Spleen (tissue), 11 donors: ENCODE results near the gene MGAT5. TPM values are rescaled to one million over a fixed set of nuclear protein-coding genes. Genes with fewer than 3 reads are reported as not detected.

ENCODE experiments used
- DNase-seq: peaks from one replicate; pipeline ENCODE4 v3.0.0-alpha.2; 2020
- H3K27ac ChIP-seq, 8 donors: fragments of 200-600 bp; sonication (generic) in 7 of 8; 1 replicate in 4 of 8; 2 replicates in 4 of 8; pipeline versions ENCODE4 v1.5.0 to v1.8.0; 2016 to 2021; ENCODE audit warnings: inconsistent platforms in 4 of 8, mild to moderate bottlenecking in 4 of 8, moderate library complexity in 1 of 8
- H3K27me3 ChIP-seq, 7 donors: fragments of 200-600 bp; sonication (generic) in 6 of 7; replicated peaks in 1 of 7; 1 replicate in 4 of 7; 2 replicates in 3 of 7; pipeline versions ENCODE4 v1.5.0 to v1.8.0; 2016 to 2021; ENCODE audit warnings: inconsistent platforms in 3 of 7, mild to moderate bottlenecking in 1 of 7
- H3K36me3 ChIP-seq, 6 donors: fragments of 200-600 bp; sonication (generic) in 5 of 6; 1 replicate in 4 of 6; 2 replicates in 2 of 6; pipeline versions ENCODE4 v1.5.0 to v1.8.0; 2016 to 2021; ENCODE audit warnings: inconsistent platforms in 2 of 6
- H3K4me1 ChIP-seq, 6 donors: fragments of 200-600 bp; sonication (generic) in 5 of 6; 1 replicate in 3 of 6; 2 replicates in 3 of 6; pipeline versions ENCODE4 v1.5.0 to v1.8.0; 2016 to 2021; ENCODE audit warnings: inconsistent platforms in 3 of 6
- H3K4me3 ChIP-seq, 8 donors: fragments of 200-600 bp; sonication (generic) in 7 of 8; 1 replicate in 4 of 8; 2 replicates in 4 of 8; pipeline versions ENCODE4 v1.5.0 to v1.8.0; 2016 to 2021; ENCODE audit warnings: inconsistent platforms in 4 of 8, mild to moderate bottlenecking in 4 of 8, moderate library complexity in 2 of 8
- H3K9me3 ChIP-seq, 8 donors: fragments of 200-600 bp; sonication (generic) in 7 of 8; 1 replicate in 4 of 8; 2 replicates in 4 of 8; pipeline versions ENCODE4 v1.5.0 to v1.8.0; 2016 to 2021; ENCODE audit warnings: inconsistent platforms in 4 of 8
- POLR2A ChIP-seq, 3 donors: fragments of 450-650 bp; IDR thresholded peaks; one replicate each; pipeline ENCODE4 v1.5.1; 2017; ENCODE audit warnings: antibody characterized with exemption in 3 of 3, mild to moderate bottlenecking in 1 of 3
- POLR2AphosphoS5 ChIP-seq, 3 donors: sonication (generic); formaldehyde crosslinking; IDR thresholded peaks; one replicate each; pipeline ENCODE4 v1.5.1; 2017; ENCODE audit warnings: antibody characterized with exemption in 3 of 3
- WGBS, 5 donors: extraction: QIAGEN DNeasy Blood & Tissue Kit in 3 of 5; methylation state at CpG; one replicate each; pipeline versions ENCODE4 v1.1.5 to v1.1.7; 2013 to 2018; 5-methylcytosine and 5-hydroxymethylcytosine counted together
- intact Hi-C: fragments of 100-400 bp; cut with DNase I; formaldehyde crosslinking; loops from one replicate; pipeline ENCODE4 v1.15.0; 2023; ENCODE audit warnings: low total_unique reads
- polyA plus RNA-seq, 3 donors: library from polyadenylated mRNA; stranded (reverse); fragments of 200-250 nt; gene quantifications; one replicate each; pipeline ENCODE4 v1.2.1, GENCODE V29; 2013
- total RNA-seq, 7 donors: library from RNA; depleted of rRNA in 3 of 7; stranded (reverse); fragments of >200 nt in 3 of 7; fragmentation: NEBNext Ultra II Directional in 4 of 7; extraction: Animal tissue kit (Norgen Biotek cat#: 25700) in 4 of 7; gene quantifications; one replicate each; pipeline versions ENCODE4 v1.1.0 to v1.2.1, GENCODE V29; 2016 to 2021
- TF ChIP-seq, protein P1 (sequence below), 11 experiments: fragments of 200-600 bp in 7 of 11; fragments of 450-650 bp in 4 of 11; sonication (generic) in 4 of 11; IDR thresholded peaks in 8 of 11; conservative IDR thresholded peaks in 3 of 11; 1 replicate in 7 of 11; 2 replicates in 4 of 11; pipeline versions ENCODE4 v1.4.0 to v1.8.0; 2016 to 2021; ENCODE audit warnings: antibody characterized with exemption in 11 of 11, inconsistent platforms in 4 of 11, mild to moderate bottlenecking in 1 of 11
- donor health status: healthy with polysubstance abuse.
- donor health status: DM: no; HTN: no; CAD: no; lungs with moderate emphysema.
- donor health status: DM: no; HTN: no; CAD: no.
- donor health status: Bipolar disorder and iron deficiency.
- donor health status: healthy.
- donor health status: DM: no; HTN: no; CAD: no.
- donor health status: DM: yes; HTN: yes; CAD: no.

The MGAT5 gene
- total and polyA plus RNA-seq, 10 donors = 11.2 to 110 (median 91.9) TPM

DNA sequence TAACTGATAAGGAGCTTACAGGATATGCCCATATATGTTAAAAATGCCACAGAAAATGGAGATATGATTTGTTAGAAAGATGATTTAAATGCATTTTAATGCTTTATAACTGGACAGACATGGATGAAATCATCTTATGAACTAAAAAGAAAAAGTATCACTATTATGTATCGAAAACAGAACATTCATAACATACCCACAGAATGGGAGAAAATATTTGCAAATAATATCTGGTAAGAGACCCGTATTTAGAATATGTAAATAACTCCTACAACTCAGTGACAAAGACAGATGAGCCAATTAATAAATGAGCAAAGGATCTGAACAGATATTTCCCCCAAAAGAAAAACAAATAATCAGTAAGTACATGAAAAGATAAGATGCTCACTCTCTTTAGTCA lies 24.3 kb upstream of the MGAT5 start:
- WGBS, 5 donors = 74 to 86% (median 84%) methylated on average over 2 of the region's 2 CpGs
- no peak for DNase-seq
- no peaks in the 10 kb centered on the region for H3K36me3 ChIP-seq
- H3K4me1 ChIP-seq = peaks cover 17 to 95% (median 52%) of the 10 kb centered on the region in 6 donors
- no peak for TF ChIP-seq POLR2AphosphoS5 (IDR thresholded peaks at IDR 0.05)
- TF ChIP-seq, protein P1, sequence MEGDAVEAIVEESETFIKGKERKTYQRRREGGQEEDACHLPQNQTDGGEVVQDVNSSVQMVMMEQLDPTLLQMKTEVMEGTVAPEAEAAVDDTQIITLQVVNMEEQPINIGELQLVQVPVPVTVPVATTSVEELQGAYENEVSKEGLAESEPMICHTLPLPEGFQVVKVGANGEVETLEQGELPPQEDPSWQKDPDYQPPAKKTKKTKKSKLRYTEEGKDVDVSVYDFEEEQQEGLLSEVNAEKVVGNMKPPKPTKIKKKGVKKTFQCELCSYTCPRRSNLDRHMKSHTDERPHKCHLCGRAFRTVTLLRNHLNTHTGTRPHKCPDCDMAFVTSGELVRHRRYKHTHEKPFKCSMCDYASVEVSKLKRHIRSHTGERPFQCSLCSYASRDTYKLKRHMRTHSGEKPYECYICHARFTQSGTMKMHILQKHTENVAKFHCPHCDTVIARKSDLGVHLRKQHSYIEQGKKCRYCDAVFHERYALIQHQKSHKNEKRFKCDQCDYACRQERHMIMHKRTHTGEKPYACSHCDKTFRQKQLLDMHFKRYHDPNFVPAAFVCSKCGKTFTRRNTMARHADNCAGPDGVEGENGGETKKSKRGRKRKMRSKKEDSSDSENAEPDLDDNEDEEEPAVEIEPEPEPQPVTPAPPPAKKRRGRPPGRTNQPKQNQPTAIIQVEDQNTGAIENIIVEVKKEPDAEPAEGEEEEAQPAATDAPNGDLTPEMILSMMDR (IDR thresholded peaks at IDR 0.05 in 8 of 11, conservative IDR thresholded peaks at IDR 0.05 in 3 of 11) = no peak
- TF ChIP-seq POLR2A (IDR thresholded peaks at IDR 0.05) = no peak
- peak overlapping the region in 1 of 8 donors; percentile 88 for H3K27ac ChIP-seq
- intact Hi-C loops = no loop called here
- peaks cover 0 to 15% (median 8%) of the 10 kb centered on the region in 8 donors for H3K9me3 ChIP-seq
- no peak overlapping the region for H3K4me3 ChIP-seq
- H3K27me3 ChIP-seq = no peaks in the 10 kb centered on the region

DNA sequence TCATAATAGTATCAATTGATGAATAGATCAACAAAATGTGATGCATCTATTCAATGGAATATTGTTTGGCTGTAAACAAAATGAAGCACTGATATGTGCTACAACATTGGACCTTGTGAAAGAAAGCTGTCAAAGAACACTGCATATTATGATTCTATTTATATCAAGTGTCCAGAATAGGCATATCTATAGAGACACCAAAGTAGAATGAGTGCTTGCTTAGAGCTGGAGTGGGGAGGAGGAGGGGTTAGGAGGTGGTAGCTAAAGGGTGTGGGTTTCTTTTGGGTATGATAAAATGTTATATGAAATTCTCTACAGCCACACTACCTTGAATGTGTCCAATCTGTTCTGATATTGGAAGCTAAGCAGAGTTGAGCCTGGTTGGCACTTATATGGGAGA lies 23.0 kb upstream of the MGAT5 start:
- no peaks in the 10 kb centered on the region for H3K27me3 ChIP-seq
- H3K27ac ChIP-seq = peak overlapping the region in 7 of 8 donors; percentile 39 to 88 (median 78)
- no peak for DNase-seq
- H3K36me3 ChIP-seq = no peaks in the 10 kb centered on the region
- intact Hi-C loops = no loop called here
- H3K4me1 ChIP-seq = peaks cover 17 to 97% (median 65%) of the 10 kb centered on the region in 6 donors
- H3K4me3 ChIP-seq = no peak overlapping the region
- TF ChIP-seq POLR2A (IDR thresholded peaks at IDR 0.05) (no peak), POLR2AphosphoS5 (IDR thresholded peaks at IDR 0.05) (no peak)
- TF ChIP-seq, protein P1 (IDR thresholded peaks at IDR 0.05 in 8 of 11, conservative IDR thresholded peaks at IDR 0.05 in 3 of 11) = no peak
- H3K9me3 ChIP-seq = peaks cover 0 to 15% (median 8%) of the 10 kb centered on the region in 8 donors

DNA sequence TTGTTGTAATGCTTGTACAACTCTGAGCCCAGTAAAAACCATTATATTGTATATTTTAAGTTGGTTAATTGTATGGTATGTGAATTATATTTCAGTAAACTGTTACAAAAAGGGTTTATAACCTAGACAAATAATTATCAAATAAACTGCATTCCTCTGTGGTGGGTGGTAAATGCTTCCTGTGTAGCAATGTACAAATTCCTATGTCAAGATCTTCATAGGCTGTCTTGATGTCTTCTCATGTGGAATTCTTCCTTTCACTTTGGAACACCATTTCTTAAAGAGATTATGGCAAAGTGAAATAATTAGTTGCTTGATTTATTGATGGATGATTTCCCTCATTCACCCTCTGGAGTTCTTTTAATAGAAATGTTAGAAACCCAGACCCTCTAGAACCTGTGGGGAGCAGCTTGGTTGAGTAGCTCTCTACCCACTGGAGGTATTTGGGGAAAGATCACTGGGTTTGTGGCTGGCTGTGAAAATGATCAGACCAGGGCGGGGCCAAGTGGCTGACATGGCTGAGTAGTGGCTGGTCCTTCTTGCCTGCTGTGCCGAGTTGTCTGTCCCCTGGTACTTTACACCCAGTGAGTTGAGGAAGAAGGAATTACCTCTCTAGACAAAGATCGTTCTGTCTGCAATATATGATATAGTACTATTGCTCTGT lies 22.4 kb upstream of the MGAT5 start:
- H3K36me3 ChIP-seq = no peaks in the 10 kb centered on the region
- WGBS, 5 donors = 63 to 78% (median 66%) methylated on average over 3 of the region's 3 CpGs
- H3K27me3 ChIP-seq = no peaks in the 10 kb centered on the region
- H3K27ac ChIP-seq = peak overlapping the region; percentile 4 to 88 (median 77)
- no peak overlapping the region for H3K4me3 ChIP-seq
- no peak for DNase-seq
- H3K9me3 ChIP-seq = peaks cover 0 to 15% (median 8%) of the 10 kb centered on the region in 8 donors
- peaks cover 17 to 97% (median 68%) of the 10 kb centered on the region in 6 donors for H3K4me1 ChIP-seq
- TF ChIP-seq, protein P1 (IDR thresholded peaks at IDR 0.05 in 8 of 11, conservative IDR thresholded peaks at IDR 0.05 in 3 of 11) = no peak
- no peak for TF ChIP-seq POLR2A (IDR thresholded peaks at IDR 0.05)
- TF ChIP-seq POLR2AphosphoS5 (IDR thresholded peaks at IDR 0.05) = no peak
- intact Hi-C loops = no loop called here

DNA sequence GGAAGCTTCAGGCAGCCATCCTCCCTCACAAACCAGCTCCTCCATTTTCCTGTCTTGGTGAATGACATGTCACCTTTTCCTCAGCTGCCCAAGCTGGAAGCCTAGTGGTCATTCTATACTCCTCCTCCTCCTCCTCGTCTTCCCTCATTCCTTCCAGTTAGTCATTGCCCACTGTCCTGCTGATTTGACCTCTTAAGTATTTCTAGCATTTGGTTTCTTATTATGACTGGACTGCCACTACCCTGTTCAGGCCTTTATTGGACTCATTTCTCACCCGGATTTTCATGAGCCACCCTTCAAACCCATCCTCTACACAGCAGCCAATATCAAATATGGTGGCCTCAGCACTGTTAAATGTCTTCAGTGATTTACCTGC lies 21.9 kb upstream of the MGAT5 start:
- peak overlapping the region; percentile 4 to 88 (median 77) for H3K27ac ChIP-seq
- TF ChIP-seq POLR2A (IDR thresholded peaks at IDR 0.05) (no peak), POLR2AphosphoS5 (IDR thresholded peaks at IDR 0.05) (no peak)
- TF ChIP-seq, protein P1 (IDR thresholded peaks at IDR 0.05 in 8 of 11, conservative IDR thresholded peaks at IDR 0.05 in 3 of 11) = no peak
- intact Hi-C loops = no loop called here
- peaks cover 0 to 15% (median 8%) of the 10 kb centered on the region in 8 donors for H3K9me3 ChIP-seq
- 71 to 96% (median 75%) methylated on average over 2 of the region's 2 CpGs for WGBS, 5 donors
- H3K36me3 ChIP-seq = no peaks in the 10 kb centered on the region
- DNase-seq = no peak
- no peaks in the 10 kb centered on the region for H3K27me3 ChIP-seq
- H3K4me3 ChIP-seq = no peak overlapping the region
- H3K4me1 ChIP-seq = peaks cover 17 to 98% (median 67%) of the 10 kb centered on the region in 6 donors
